Measurements from ENCODE around the gene TMEM242. TPM values are rescaled to one million over a fixed set of nuclear protein-coding genes. Genes with fewer than 3 reads are reported as not detected.
"Not testable (repeated sequence)": the region's sequence is repeated elsewhere in the genome, so short reads cannot be mapped to it uniquely, and the experiment has no call there.

Gene TMEM242
- polyA plus RNA-seq, 1 donor: 10.4 TPM

DNA sequence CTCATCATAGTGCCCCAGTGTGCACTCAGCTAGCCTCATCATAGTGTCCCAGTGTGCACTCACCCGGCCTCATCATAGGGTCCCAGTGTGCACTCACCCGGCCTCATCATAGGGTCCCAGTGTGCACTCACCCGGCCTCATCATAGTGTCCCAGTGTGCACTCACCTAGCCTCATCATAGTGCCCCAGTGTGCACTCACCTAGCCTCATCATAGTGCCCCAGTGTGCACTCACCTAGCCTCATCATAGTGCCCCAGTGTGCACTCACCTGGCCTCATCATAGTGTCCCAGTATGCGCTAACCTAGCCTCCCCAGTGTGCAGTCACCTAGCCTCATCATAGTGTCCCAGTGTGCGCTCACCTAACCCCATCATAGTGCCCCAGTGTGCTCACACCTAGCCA, 12.6 kb downstream of the TMEM242 start:
- H3K27ac ChIP-seq (ENCODE audit: low read length); H3K9me3 ChIP-seq (ENCODE audit: control insufficient read depth, low read depth, low read length); H3K4me3 ChIP-seq (ENCODE audit: low read length); H3K27me3 ChIP-seq (ENCODE audit: control insufficient read depth, insufficient read depth, low read length); H3K4me1 ChIP-seq (ENCODE audit: control insufficient read depth, insufficient read depth, low read length); DNase-seq: not testable (repeated sequence)
- no CpG with 5 or more reads among the region's 5 CpGs for WGBS (ENCODE audit: insufficient coverage, low lambda C conversion rate)
- peaks cover 36% of the 10 kb centered on the region for H3K36me3 ChIP-seq (ENCODE audit: control insufficient read depth, insufficient read depth, low read length)

DNA sequence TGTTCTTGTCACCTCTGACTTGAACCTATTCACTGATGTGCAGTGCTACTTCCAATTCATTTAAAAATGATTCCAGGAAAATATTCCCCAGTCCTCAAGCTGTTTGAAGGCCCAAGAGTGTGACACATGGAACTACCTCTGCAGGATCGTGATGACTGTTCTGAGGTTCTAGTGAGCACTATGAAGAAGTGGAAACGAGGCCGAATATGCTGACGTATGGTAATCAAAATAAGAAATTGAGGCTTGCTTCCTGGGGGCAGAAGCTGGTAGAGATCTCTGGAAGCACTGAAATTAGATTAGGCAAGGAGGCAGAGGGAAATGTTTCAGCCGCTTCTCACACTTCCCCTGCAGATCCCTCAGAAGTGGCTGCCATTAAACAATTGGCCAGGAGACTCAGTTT, 15.7 kb downstream of the TMEM242 start:
- no peak for DNase-seq
- Histone ChIP-seq H3K27ac (ENCODE audit: low read length) (no peak overlapping the region), H3K4me3 (ENCODE audit: low read length) (no peak overlapping the region), H3K4me1 (ENCODE audit: control insufficient read depth, insufficient read depth, low read length) (peaks cover 29% of the 10 kb centered on the region), H3K36me3 (ENCODE audit: control insufficient read depth, insufficient read depth, low read length) (peaks cover 18% of the 10 kb centered on the region), H3K9me3 (ENCODE audit: control insufficient read depth, low read depth, low read length) (no peaks in the 10 kb centered on the region), H3K27me3 (ENCODE audit: control insufficient read depth, insufficient read depth, low read length) (no peaks in the 10 kb centered on the region)
- no CpG with 5 or more reads among the region's 5 CpGs for WGBS (ENCODE audit: insufficient coverage, low lambda C conversion rate)

DNA sequence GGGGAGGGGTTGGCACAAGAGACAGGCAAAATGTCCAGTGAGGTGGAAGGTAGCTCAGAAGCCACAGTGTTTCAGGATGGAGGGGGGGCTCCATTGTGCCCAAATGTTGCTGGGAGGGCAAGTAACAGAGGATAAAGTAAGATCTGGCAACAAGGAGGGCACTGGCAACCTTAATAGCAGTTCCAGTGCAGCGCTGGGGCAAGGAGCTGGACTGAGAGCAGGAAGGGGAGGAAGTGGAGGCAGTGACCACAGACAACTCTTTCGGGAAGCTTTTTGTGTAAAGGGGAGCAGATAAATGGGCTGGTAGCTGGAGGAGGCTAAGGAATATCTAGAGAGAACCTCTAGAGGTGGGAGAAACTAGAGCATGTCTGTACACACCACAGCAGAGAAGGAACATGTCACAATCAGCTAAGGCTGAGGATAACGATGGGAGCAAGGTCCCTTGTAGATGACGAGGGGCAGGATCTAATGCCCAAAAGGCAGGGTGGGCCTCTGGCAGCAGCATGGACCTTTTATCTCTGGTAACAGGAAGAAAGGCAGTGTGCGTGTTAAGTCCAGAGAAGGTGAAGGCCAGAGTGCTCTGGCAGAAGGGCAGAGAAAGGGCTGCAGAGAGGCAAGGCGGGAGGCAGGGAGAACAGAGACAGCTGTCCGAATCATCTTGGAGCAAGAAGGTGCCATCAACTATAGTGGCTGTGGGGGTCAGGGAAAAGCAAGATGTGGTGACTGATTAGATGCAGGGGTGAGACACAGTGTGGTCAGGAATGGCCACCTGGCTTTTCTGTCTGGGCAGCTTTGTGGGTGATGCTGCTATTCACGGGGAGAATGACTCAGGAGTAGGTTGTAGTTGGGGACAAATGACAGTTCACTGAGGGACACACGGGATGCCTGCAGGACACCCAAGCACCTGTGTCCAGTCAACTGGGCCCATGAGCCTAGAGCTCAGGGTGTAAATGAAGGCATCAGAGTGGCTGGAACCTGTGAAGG, 17.4 kb downstream of the TMEM242 start:
- peaks cover 38% of the 10 kb centered on the region for H3K4me1 ChIP-seq (ENCODE audit: control insufficient read depth, insufficient read depth, low read length)
- peaks cover 11% of the 10 kb centered on the region for H3K36me3 ChIP-seq (ENCODE audit: control insufficient read depth, insufficient read depth, low read length)
- no peak overlapping the region for H3K4me3 ChIP-seq (ENCODE audit: low read length)
- no peaks in the 10 kb centered on the region for H3K27me3 ChIP-seq (ENCODE audit: control insufficient read depth, insufficient read depth, low read length)
- H3K27ac ChIP-seq (ENCODE audit: low read length): peak overlapping the region; percentile 59
- peak; percentile 38 to 74 for DNase-seq
- 0% methylated on average over 2 of the region's 9 CpGs for WGBS (ENCODE audit: insufficient coverage, low lambda C conversion rate)
- H3K9me3 ChIP-seq (ENCODE audit: control insufficient read depth, low read depth, low read length): no peaks in the 10 kb centered on the region

DNA sequence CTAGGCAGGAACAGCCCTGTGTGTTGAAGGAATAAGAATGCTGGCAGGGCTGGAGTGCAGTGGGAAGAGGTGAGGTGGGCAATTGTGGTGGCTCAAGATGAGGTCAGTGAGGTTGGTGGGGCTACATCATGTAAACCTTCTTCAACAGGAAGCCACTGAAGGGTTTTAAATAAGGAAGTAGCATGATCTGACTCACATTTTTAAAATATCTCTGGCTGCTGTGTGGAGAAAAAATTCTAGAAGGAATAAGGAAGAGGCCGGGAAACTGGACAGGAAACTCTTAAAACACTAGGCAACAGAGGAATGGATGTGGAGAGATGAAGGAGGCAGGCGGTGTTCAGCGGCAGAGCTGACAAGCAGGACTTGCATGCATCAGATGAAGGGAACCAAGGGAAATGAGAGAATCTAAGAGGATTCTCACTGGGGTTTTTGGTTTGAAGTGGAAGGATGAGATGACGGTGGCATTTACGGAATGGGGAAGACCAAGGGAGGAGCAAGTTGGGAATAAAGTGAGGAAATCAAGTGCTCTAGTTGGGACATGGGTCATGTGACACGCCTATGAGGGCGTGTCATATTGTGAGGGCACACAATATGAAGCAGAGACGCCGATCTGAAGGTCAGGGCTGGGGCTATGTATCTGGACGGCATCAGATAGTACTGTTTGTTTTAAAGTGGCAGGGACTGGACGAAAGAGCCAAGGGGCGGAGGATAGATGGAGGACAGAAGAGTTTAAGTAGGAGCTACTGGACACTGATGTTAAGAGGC, 18.2 kb downstream of the TMEM242 start:
- H3K36me3 ChIP-seq (ENCODE audit: control insufficient read depth, insufficient read depth, low read length): peaks cover 4% of the 10 kb centered on the region
- peak overlapping the region; percentile 59 for H3K27ac ChIP-seq (ENCODE audit: low read length)
- H3K4me3 ChIP-seq (ENCODE audit: low read length): no peak overlapping the region
- DNase-seq: peak; percentile 53 to 77
- WGBS (ENCODE audit: insufficient coverage, low lambda C conversion rate): 75% methylated on average over 5 of the region's 12 CpGs
- H3K27me3 ChIP-seq (ENCODE audit: control insufficient read depth, insufficient read depth, low read length): no peaks in the 10 kb centered on the region
- peaks cover 38% of the 10 kb centered on the region for H3K4me1 ChIP-seq (ENCODE audit: control insufficient read depth, insufficient read depth, low read length)
- peaks cover under 1% of the 10 kb centered on the region for H3K9me3 ChIP-seq (ENCODE audit: control insufficient read depth, low read depth, low read length)

DNA sequence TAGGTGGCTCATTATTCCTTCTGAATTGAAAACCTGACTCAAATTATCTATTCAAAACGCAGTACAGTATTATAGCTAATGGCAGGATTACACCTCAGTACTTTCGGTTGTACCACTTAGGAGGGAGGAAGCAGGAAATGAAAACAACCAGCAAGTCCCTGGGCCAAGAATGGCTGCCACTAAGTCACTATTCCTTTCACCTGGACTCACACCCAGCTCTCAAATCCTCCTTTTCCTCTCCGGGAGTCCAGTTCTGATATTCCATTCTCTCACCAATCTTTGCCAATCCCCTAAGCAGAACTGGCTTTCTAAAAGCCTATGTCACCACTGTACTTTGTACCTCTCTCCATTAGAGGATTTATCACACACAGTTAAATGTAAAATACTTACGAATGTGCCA, 20.6 kb downstream of the TMEM242 start:
- no peaks in the 10 kb centered on the region for H3K27me3 ChIP-seq (ENCODE audit: control insufficient read depth, insufficient read depth, low read length)
- peaks cover 3% of the 10 kb centered on the region for H3K9me3 ChIP-seq (ENCODE audit: control insufficient read depth, low read depth, low read length)
- peak; percentile 53 to 90 for DNase-seq
- WGBS (ENCODE audit: insufficient coverage, low lambda C conversion rate): 13% methylated on average over 1 of the region's 4 CpGs
- H3K27ac ChIP-seq (ENCODE audit: low read length): peak overlapping the region; percentile 72
- H3K4me3 ChIP-seq (ENCODE audit: low read length): no peak overlapping the region
- H3K4me1 ChIP-seq (ENCODE audit: control insufficient read depth, insufficient read depth, low read length): peaks cover 38% of the 10 kb centered on the region
- peaks cover 5% of the 10 kb centered on the region for H3K36me3 ChIP-seq (ENCODE audit: control insufficient read depth, insufficient read depth, low read length)

DNA sequence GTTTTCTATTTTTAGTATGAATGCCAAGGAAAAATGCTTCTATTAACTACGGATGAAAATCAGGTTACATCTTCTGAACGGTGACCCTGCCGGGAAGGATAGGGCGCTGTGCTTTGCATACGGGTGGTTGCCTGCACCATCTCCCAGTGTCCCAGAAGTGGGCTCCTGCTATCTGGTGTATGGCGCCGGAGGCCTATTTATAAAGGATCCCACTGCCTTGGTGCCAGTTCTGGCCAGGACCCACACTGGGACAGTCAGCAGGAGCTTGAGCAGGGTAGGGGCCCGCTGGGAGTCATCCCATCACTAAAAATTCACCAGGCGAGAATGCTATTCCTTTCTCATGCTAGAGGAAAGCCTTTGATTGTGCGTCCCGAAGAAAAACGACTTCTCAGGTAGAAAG, 22.9 kb downstream of the TMEM242 start:
- Histone ChIP-seq H3K27me3 (ENCODE audit: control insufficient read depth, insufficient read depth, low read length) (no peaks in the 10 kb centered on the region), H3K4me1 (ENCODE audit: control insufficient read depth, insufficient read depth, low read length) (peaks cover 27% of the 10 kb centered on the region), H3K4me3 (ENCODE audit: low read length) (no peak overlapping the region), H3K9me3 (ENCODE audit: control insufficient read depth, low read depth, low read length) (peaks cover 3% of the 10 kb centered on the region), H3K27ac (ENCODE audit: low read length) (no peak overlapping the region), H3K36me3 (ENCODE audit: control insufficient read depth, insufficient read depth, low read length) (peaks cover 2% of the 10 kb centered on the region)
- no peak for DNase-seq
- no CpG with 5 or more reads among the region's 12 CpGs for WGBS (ENCODE audit: insufficient coverage, low lambda C conversion rate)

DNA sequence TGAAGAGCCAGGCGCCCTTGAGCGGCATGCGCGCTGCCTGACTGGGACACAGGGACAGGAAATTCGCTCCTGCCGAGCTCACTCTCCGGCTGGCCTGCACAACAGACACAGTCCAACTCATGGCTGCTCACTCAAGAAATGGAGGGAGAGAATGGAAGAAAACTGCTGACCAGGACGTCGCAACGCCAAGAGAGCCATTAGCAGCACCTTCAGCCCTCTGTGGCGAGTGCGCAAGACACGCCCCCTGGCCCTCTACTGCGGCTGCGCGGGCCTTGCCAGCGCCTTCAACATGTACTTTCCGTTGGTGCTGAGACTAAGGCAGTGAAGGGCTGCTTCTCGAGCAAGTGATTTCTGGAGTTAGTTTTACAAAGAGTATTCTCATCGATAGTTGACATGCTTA, 23.3 kb downstream of the TMEM242 start:
- Histone ChIP-seq H3K4me1 (ENCODE audit: control insufficient read depth, insufficient read depth, low read length) (peaks cover 23% of the 10 kb centered on the region), H3K9me3 (ENCODE audit: control insufficient read depth, low read depth, low read length) (peaks cover 3% of the 10 kb centered on the region), H3K36me3 (ENCODE audit: control insufficient read depth, insufficient read depth, low read length) (peaks cover 2% of the 10 kb centered on the region), H3K27ac (ENCODE audit: low read length) (no peak overlapping the region), H3K27me3 (ENCODE audit: control insufficient read depth, insufficient read depth, low read length) (no peaks in the 10 kb centered on the region), H3K4me3 (ENCODE audit: low read length) (no peak overlapping the region)
- DNase-seq: no peak
- no CpG with 5 or more reads among the region's 20 CpGs for WGBS (ENCODE audit: insufficient coverage, low lambda C conversion rate)

DNA sequence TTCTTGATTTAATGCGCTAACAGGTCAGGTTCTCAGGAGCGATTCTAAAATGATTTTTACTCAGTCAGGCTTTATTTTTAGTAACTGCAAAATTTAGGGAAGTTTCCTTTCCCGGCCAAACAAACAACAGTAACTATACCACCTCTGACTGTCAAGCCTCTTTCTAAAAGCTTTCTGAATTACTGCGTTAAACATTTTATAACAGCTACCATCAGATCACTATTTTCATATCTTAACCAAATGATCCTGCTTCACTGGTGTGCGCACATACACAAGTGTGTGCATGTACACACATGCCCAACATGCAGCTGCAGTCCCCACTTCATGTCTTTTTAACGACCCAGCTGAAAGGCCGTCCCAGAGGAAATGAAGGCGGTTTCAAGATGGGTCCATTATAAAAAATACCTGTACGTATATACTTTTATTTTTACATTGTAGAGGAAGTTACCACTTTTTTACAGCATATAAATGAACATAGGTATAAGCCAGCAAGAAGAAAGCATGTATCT, 25.0 kb downstream of the TMEM242 start:
- Histone ChIP-seq H3K4me3 (ENCODE audit: low read length) (no peak overlapping the region), H3K27ac (ENCODE audit: low read length) (no peak overlapping the region), H3K4me1 (ENCODE audit: control insufficient read depth, insufficient read depth, low read length) (peaks cover 15% of the 10 kb centered on the region), H3K27me3 (ENCODE audit: control insufficient read depth, insufficient read depth, low read length) (no peaks in the 10 kb centered on the region), H3K36me3 (ENCODE audit: control insufficient read depth, insufficient read depth, low read length) (peaks cover 2% of the 10 kb centered on the region), H3K9me3 (ENCODE audit: control insufficient read depth, low read depth, low read length) (peaks cover 3% of the 10 kb centered on the region)
- WGBS (ENCODE audit: insufficient coverage, low lambda C conversion rate): 100% methylated on average over 3 of the region's 9 CpGs
- no peak for DNase-seq

DNA sequence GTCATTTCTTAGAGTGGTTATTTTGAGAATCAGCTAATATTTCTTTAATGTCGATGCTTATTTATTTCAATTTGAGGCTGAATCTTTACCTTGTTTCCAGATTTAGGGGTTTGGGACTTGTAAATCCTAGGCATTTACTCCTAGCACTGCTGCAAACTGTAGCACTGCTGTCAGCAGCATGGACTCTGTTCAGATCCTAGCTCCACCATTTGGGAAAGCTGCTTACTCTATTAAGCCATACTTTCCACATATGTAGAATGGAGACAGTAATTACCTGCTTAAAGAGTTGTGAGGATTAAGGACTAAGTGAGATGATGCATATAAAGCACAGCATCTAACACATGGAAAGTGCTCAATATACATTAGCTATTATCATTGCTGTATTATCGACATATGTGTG, 28.7 kb downstream of the TMEM242 start:
- H3K9me3 ChIP-seq (ENCODE audit: control insufficient read depth, low read depth, low read length): no peaks in the 10 kb centered on the region
- peaks cover 26% of the 10 kb centered on the region for H3K36me3 ChIP-seq (ENCODE audit: control insufficient read depth, insufficient read depth, low read length)
- H3K27ac ChIP-seq (ENCODE audit: low read length): no peak overlapping the region
- 100% methylated on average over 2 of the region's 2 CpGs for WGBS (ENCODE audit: insufficient coverage, low lambda C conversion rate)
- no peak overlapping the region for H3K4me3 ChIP-seq (ENCODE audit: low read length)
- H3K27me3 ChIP-seq (ENCODE audit: control insufficient read depth, insufficient read depth, low read length): no peaks in the 10 kb centered on the region
- H3K4me1 ChIP-seq (ENCODE audit: control insufficient read depth, insufficient read depth, low read length): no peaks in the 10 kb centered on the region
- DNase-seq: no peak

DNA sequence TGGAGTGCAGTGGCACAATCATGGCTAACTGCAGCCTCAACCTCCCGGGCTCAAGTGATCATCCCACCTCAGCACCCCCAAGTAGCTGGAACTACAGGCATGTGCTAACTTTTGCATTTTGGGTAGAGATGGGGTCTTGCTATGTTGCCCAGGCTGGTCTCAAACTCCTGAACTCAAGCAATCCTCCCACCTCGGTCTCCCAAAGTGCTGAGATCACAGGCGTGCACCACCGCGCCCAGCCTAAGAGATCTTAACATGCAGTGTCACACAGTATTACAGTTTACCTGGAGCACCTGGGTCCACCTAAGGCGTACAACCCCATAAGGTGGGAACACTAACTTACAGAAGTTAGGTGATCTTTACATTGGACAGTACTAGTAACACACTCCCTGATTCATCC, 29.5 kb downstream of the TMEM242 start:
- no peak overlapping the region for H3K27ac ChIP-seq (ENCODE audit: low read length)
- WGBS (ENCODE audit: insufficient coverage, low lambda C conversion rate): no CpG with 5 or more reads among the region's 6 CpGs
- no peak overlapping the region for H3K4me3 ChIP-seq (ENCODE audit: low read length)
- H3K27me3 ChIP-seq (ENCODE audit: control insufficient read depth, insufficient read depth, low read length): no peaks in the 10 kb centered on the region
- no peaks in the 10 kb centered on the region for H3K9me3 ChIP-seq (ENCODE audit: control insufficient read depth, low read depth, low read length)
- peaks cover 25% of the 10 kb centered on the region for H3K36me3 ChIP-seq (ENCODE audit: control insufficient read depth, insufficient read depth, low read length)
- no peak for DNase-seq
- no peaks in the 10 kb centered on the region for H3K4me1 ChIP-seq (ENCODE audit: control insufficient read depth, insufficient read depth, low read length)

All from large intestine (tissue), 3 donors.